Mammary epithelial cell (primary cell): Measurements from ENCODE around the gene PLEKHA8.

ENCODE experiments used
- CTCF ChIP-seq, 2 donors: IDR thresholded peaks in 1 of 2; conservative IDR thresholded peaks in 1 of 2; 2 replicates each; pipeline ENCODE4 v1.5.1; 2011 to 2012; ENCODE audit warnings: inconsistent platforms in 2 of 2, low read length in 2 of 2, mild to moderate bottlenecking in 2 of 2, control low read depth in 1 of 2, low read depth in 1 of 2; ENCODE audit not compliant: insufficient read depth in 1 of 2; ENCODE audit errors: extremely low read depth in 1 of 2
- EZH2 ChIP-seq: IDR thresholded peaks from 2 replicates; pipeline ENCODE4 v1.6.1; 2012; ENCODE audit warnings: low read length, inconsistent platforms, borderline replicate concordance

- TF ChIP-seq EZH2, result no peak
- TF ChIP-seq CTCF (conservative IDR thresholded peaks at IDR 0.05 in 1 of 2, IDR thresholded peaks at IDR 0.05 in 1 of 2; ENCODE audit: extremely low read depth in 1 of 2, insufficient read depth in 1 of 2, low read depth in 1 of 2, low read length in 2 of 2), result no peak
These were observed 122.5 kb downstream of the PLEKHA8 start for GRCh38 chr7:30150711-30151110.
